Cardiac muscle cell (in vitro differentiated cells and primary cell): ENCODE data around the gene LAPTM4A. TPM values are rescaled to one million over a fixed set of nuclear protein-coding genes. Genes with fewer than 3 reads are reported as not detected.

Experiments
- DNase-seq, 2 donors: peaks; one replicate each; pipeline versions ENCODE4 v3.0.0 to v3.0.0-alpha.2; 2010 to 2017; ENCODE audit warnings: low read depth in 1 of 2, low spot score in 1 of 2
- H3K27ac ChIP-seq: fragments of 200-600 bp; sonication (generic); 2 replicates; pipeline ENCODE4 v1.5.1; 2016
- H3K27me3 ChIP-seq: fragments of 200-600 bp; sonication (generic); 2 replicates; pipeline ENCODE4 v1.6.0; 2016; ENCODE audit warnings: control low read depth
- H3K36me3 ChIP-seq: fragments of 200-600 bp; sonication (generic); 2 replicates; pipeline ENCODE4 v1.5.1; 2016; ENCODE audit warnings: control low read depth
- H3K4me1 ChIP-seq: fragments of 200-600 bp; sonication (generic); 2 replicates; pipeline ENCODE4 v1.8.1; 2017; ENCODE audit warnings: low read depth, mild to moderate bottlenecking, mixed run types
- H3K4me3 ChIP-seq: fragments of 200-600 bp; sonication (generic); 2 replicates; pipeline ENCODE4 v1.5.1; 2016; ENCODE audit warnings: mild to moderate bottlenecking
- H3K9me3 ChIP-seq: fragments of 200-600 bp; sonication (generic); 2 replicates; pipeline ENCODE4 v1.5.1; 2017; ENCODE audit warnings: low read depth, mild to moderate bottlenecking, control low read depth
- CTCF ChIP-seq: IDR thresholded peaks from 2 replicates; pipeline ENCODE4 v1.5.1; 2012; ENCODE audit warnings: low read depth, mild to moderate bottlenecking, low read length
- polyA plus RNA-seq: library from polyadenylated mRNA; unstranded; fragments of >200 nt; fragmentation: Nextera tagmentation; extraction: Ambion mirVana; gene quantifications from 2 replicates; pipeline ENCODE4 v1.2.1, GENCODE V29; 2016
- total RNA-seq: library from RNA; depleted of rRNA; stranded (reverse); fragments of >200 nt; gene quantifications from 2 replicates; pipeline ENCODE4 v1.2.3, GENCODE V29; 2016

The LAPTM4A gene
- total RNA-seq (114 and 119 TPM in 2 replicates), polyA plus RNA-seq (425 and 522 TPM in 2 replicates)

- Histone ChIP-seq H3K9me3 (no peaks in the 10 kb centered on the region), H3K36me3 (no peaks in the 10 kb centered on the region), H3K4me3 (peak within 1 kb of the TSS; percentile 73), H3K27ac (peak within 1 kb of the TSS; percentile 97), H3K27me3 (no peaks in the 10 kb centered on the region), H3K4me1 (peaks cover 15% of the 10 kb centered on the region)
- DNase-seq = peak; percentile 100
- TF ChIP-seq CTCF = no peak
Measured at GRCh38 chr2:20051532-20052228, at the start of gene LAPTM4A. Gene LAPTM4A, minus strand, starts transcription at chr2:20051628. Its CDS starts 108 bp downstream, at chr2:20051520.

DNA sequence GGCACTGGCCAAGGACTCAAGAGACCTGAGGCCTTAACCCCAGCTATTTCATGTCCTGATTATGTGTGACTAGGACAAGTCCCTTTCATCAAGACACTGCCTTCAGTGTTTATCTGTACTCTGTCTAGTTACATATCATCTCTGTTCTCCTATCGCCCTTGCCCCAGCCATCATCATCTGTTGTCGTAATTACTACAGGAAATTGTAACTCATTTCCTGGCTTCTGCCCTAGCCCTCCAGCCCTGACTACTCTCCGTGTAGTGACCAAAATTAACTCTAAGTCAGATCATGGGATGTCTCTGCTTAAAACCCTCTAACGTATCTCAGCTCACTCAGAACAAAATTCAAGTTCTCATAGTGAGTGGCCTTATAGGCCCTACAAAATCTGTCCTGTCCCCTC lies 49.3 kb upstream of the LAPTM4A start:
- no peak overlapping the region for H3K27ac ChIP-seq
- no peaks in the 10 kb centered on the region for H3K36me3 ChIP-seq
- H3K4me3 ChIP-seq = no peak overlapping the region
- H3K9me3 ChIP-seq = no peaks in the 10 kb centered on the region
- DNase-seq = no peak
- no peak for TF ChIP-seq CTCF
- no peaks in the 10 kb centered on the region for H3K27me3 ChIP-seq
- H3K4me1 ChIP-seq = no peaks in the 10 kb centered on the region

DNA sequence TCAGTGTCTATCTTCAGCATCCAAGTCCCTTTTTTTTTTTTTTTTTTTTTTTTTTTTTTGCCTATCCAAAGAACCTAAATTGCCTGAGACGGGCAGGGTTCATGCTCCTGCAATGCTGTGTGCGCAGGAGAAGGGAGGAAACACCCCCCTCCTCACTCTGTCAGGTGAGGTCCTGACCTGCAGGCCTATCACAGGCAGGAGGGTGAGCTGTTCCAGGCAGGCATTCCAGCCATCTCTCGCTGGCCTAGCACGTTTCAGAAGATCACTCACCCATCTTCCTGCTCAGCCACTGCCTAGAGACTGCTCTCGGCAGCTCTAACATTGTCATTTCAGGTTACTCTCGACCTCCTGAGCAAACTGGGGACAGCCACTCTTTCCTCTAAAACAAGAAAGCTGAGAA lies 48.4 kb upstream of the LAPTM4A start:
- H3K27ac ChIP-seq = no peak overlapping the region
- no peaks in the 10 kb centered on the region for H3K36me3 ChIP-seq
- H3K27me3 ChIP-seq = no peaks in the 10 kb centered on the region
- no peak for TF ChIP-seq CTCF
- DNase-seq = no peak
- no peak overlapping the region for H3K4me3 ChIP-seq
- no peaks in the 10 kb centered on the region for H3K9me3 ChIP-seq
- no peaks in the 10 kb centered on the region for H3K4me1 ChIP-seq

DNA sequence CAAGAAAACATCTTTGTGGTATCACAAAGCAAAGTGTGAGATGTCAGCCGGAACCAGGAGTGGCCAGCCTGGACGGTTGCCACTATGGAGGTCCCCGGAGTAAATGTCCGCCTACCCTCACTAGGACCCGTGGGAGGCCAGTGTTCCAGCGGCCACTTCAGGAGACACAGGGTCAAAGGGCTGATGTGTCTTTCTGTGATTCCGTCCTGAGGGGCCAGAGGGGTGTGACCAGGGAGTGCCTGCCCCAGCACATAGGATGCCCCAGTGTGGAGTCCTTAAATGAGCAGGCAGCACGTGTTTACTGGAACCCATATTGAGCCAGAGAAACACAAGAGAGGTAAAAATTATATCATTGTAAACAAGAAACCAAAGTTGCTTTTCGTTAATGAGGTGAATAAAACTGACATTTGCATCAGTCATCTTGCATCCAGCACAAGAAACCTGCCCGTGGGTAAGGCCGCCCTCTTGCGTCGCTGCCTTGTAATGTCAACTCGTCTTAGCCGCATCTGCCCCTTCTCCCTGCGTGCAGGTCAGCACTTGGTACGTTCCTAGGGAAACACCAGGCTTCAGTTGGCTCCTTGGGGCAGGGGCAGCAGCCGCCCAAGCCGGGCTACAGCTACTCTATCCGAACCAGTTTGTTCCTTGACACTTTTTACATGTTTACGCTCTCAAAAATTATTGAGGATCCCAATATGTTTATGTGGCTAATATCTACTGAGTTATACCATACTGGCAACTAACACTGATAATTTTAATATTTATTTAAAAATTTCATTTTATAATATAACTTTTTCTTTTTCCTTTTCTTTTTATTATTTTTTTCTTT lies 46.7 kb upstream of the LAPTM4A start:
- DNase-seq = peak; percentile 86 to 95
- H3K36me3 ChIP-seq = no peaks in the 10 kb centered on the region
- no peak overlapping the region for H3K27ac ChIP-seq
- H3K4me3 ChIP-seq = no peak overlapping the region
- H3K4me1 ChIP-seq = no peaks in the 10 kb centered on the region
- no peaks in the 10 kb centered on the region for H3K9me3 ChIP-seq
- peak; percentile 87 for TF ChIP-seq CTCF
- no peaks in the 10 kb centered on the region for H3K27me3 ChIP-seq

DNA sequence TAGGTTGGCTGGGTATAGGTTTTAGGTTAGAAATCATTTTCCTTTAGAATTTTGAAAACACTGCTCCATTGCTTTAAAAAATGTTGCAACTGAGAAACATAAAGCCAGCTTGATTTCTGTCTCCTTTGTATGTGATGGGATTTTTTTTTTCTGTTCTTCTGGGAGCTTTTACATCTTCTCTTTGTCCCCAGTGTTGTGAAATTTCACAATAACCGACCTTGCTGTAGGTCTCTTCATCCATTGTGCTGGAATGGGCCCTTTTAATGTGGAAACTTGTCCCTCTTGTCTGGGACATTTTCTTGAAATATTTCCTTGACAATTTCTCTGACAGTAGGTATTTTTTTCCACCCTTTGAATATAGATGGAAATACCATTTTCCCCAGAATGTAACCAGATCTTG lies 44.0 kb upstream of the LAPTM4A start:
- DNase-seq = no peak
- Histone ChIP-seq H3K27ac (no peak overlapping the region), H3K4me1 (no peaks in the 10 kb centered on the region), H3K9me3 (no peaks in the 10 kb centered on the region), H3K4me3 (no peak overlapping the region), H3K36me3 (no peaks in the 10 kb centered on the region), H3K27me3 (no peaks in the 10 kb centered on the region)
- no peak for TF ChIP-seq CTCF
